IPS-20b (cell line): Measurements from ENCODE around the gene VEZF1.

ENCODE experiments used
- H3K27ac ChIP-seq: one replicate; pipeline ENCODE4 v1.5.1; 2013; ENCODE audit warnings: low read length
- H3K27me3 ChIP-seq: 2 replicates; pipeline ENCODE4 v1.6.1; 2013; ENCODE audit warnings: mild to moderate bottlenecking, low read length, inconsistent platforms; ENCODE audit not compliant: insufficient read depth
- H3K36me3 ChIP-seq: 2 replicates; pipeline ENCODE4 v1.6.1; 2013; ENCODE audit warnings: low read depth, mild to moderate bottlenecking, inconsistent platforms, low read length, moderate library complexity; ENCODE audit not compliant: insufficient read depth
- H3K4me1 ChIP-seq: 2 replicates; pipeline ENCODE4 v1.6.1; 2013; ENCODE audit warnings: mild to moderate bottlenecking, control low read depth, inconsistent platforms, low read length, moderate library complexity; ENCODE audit not compliant: insufficient read depth
- H3K4me3 ChIP-seq: 2 replicates; pipeline ENCODE4 v1.5.1; 2013; ENCODE audit warnings: mild to moderate bottlenecking, low read length, inconsistent platforms
- H3K9ac ChIP-seq: 2 replicates; pipeline ENCODE4 v1.6.1; 2013; ENCODE audit warnings: low read depth, mild to moderate bottlenecking, inconsistent platforms, low read length, moderate library complexity
- H3K9me3 ChIP-seq: 2 replicates; pipeline ENCODE4 v1.6.1; 2013; ENCODE audit warnings: mild to moderate bottlenecking, low read depth, low read length, inconsistent platforms; ENCODE audit not compliant: insufficient read depth

Gene VEZF1

DNA sequence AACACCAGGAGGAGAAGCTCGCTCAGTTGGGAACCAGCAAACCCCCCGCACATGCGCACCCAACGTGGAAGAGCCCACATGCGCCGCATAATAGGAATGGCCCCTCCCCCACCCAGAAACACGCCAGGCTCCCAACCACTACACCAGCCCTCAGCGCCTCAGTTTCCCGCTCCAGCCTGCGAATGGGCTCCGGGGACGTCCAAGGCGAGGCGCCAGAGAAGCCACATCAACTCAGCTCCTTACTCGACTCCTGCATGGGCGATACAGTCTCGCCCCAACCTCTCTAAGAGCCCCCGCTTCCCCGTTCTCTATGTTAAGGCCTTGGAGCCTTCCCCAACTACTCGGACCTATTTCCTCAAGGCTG is 18.5 kb upstream of the VEZF1 start:
- peak overlapping the region; percentile 94 for H3K4me3 ChIP-seq
- H3K36me3 ChIP-seq: peaks cover 46% of the 10 kb centered on the region

DNA sequence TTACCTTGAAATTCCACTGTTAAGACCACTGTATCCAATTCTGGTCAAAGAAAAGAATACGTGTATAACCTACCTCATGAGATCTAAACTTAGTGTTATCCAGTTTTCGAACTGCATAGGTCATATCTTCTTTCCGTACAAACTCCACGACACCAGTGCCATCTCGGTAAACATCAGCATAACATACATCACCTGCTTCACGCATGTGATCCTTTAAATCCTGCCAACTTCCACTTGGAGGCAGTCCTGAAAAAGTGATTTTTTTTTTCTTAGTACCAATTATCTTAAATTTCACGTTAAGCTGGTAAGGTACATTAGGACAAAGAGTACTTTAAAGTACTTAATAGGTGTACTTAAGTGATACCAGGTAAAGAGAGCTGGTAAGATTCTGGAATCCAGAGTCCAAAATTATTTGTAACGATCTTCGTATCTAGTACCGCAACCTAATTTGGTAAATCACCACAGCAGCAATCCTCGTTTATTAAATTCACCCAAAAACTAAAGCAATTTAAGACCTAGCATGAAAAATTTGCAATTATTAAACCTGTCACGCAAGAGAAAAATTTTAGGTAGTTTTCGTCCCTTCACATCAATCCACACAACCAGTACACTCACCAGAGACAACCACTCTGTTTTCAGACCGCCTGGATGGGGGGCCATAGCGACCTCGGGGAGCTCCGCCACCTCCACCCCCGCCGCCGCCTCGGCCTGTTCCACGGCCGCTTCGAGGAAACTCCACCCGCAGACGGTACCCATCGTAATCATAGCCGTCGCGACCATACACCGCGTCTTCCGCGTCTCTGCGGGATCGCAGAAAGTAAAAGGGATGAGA is 17.9 kb upstream of the VEZF1 start:
- Histone ChIP-seq H3K4me1 (peaks cover 17% of the 10 kb centered on the region), H3K9ac (peak overlapping the region; percentile 100), H3K27ac (peak overlapping the region; percentile 99), H3K27me3 (no peaks in the 10 kb centered on the region), H3K36me3 (peaks cover 52% of the 10 kb centered on the region), H3K9me3 (no peaks in the 10 kb centered on the region), H3K4me3 (peak overlapping the region; percentile 94)

More for the DNA sequence above, 18.5 kb upstream of the VEZF1 start:
- Histone ChIP-seq H3K27ac (peak overlapping the region; percentile 99), H3K9ac (peak overlapping the region; percentile 100), H3K27me3 (no peaks in the 10 kb centered on the region), H3K4me1 (peaks cover 17% of the 10 kb centered on the region), H3K9me3 (no peaks in the 10 kb centered on the region)

DNA sequence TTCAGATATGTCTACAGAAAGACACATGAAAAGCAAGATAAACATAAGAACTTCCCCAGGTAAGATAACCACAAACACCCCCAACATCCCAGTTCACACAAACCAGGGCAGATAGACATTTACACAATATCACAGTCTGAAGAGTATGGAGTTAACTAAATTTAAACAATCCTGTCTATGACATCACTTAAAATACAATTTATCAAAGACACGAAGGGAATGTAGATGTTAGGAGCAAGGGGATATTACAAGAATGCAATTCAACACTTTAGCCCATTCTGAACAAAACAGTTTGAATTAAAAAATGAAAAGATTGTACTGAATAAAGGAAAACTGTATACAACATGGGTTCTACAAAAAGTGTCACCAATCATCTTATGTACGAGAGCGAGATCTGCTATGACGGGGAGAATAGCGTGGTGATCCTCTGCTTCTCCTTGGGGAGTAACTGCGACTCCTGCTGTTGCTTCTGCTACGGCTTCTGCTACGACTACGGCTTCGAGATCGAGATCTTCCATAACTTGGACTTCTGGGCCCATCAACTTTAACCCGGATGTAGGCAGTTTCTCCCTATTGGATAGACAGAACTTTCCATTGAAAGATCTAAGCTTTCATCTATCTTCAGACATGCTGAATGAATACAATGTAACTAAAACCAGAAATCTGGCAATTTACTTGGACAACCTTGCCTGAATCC is 17.1 kb upstream of the VEZF1 start:
- H3K36me3 ChIP-seq: peaks cover 60% of the 10 kb centered on the region

DNA sequence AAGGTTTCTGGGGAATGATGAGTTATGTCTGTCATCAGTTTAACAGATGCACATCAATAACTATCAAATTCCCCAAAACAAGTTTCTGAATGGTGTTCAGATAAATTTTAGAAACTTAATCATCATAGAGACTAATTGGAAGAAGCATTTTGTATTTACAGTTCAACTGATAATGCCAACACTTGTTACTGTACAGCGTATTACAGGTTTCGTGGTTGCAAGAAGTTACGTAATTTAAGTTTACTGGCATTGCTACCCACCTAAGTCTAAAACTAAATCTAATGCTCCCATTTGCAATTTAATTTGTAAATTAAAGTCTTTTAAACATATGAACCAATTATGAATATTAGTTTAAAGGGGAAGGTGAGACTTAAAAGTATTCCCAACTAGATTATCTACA is 16.0 kb upstream of the VEZF1 start:
- Histone ChIP-seq H3K27me3 (no peaks in the 10 kb centered on the region), H3K4me1 (peaks cover 17% of the 10 kb centered on the region), H3K4me3 (peak overlapping the region; percentile 94), H3K36me3 (peaks cover 71% of the 10 kb centered on the region), H3K9me3 (no peaks in the 10 kb centered on the region), H3K9ac (peak overlapping the region; percentile 100; the same call in 1 of the 2 replicates), H3K27ac (no peak overlapping the region)

More for the DNA sequence above, 17.1 kb upstream of the VEZF1 start:
- Histone ChIP-seq H3K27ac (no peak overlapping the region), H3K9ac (peak overlapping the region; percentile 100; the same call in 1 of the 2 replicates), H3K4me1 (peaks cover 17% of the 10 kb centered on the region), H3K27me3 (no peaks in the 10 kb centered on the region), H3K9me3 (no peaks in the 10 kb centered on the region), H3K4me3 (peak overlapping the region; percentile 94)

DNA sequence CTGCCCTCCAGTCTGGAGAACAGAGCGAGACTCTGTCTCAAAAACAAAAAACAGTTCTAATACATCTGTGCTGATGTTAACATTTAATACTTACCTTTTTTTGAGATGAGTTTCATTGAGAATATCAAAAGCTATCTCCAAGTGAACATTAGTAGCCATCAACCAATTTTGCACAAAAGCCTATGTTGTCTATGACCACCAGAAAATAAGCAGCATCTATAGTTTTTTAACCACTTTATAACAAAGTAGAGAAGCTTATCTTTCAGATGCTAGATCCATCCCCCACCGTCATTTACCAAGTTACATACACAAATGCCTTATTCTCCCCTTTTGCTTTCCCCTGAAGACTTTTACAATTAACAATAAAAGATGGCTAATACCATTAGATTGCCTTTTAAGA is 14.9 kb upstream of the VEZF1 start:
- peaks cover 82% of the 10 kb centered on the region for H3K36me3 ChIP-seq
- peak overlapping the region; percentile 94; the same call in 1 of the 2 replicates for H3K4me3 ChIP-seq
- H3K27me3 ChIP-seq: no peaks in the 10 kb centered on the region
- H3K4me1 ChIP-seq: peaks cover 17% of the 10 kb centered on the region
- H3K9ac ChIP-seq: no peak overlapping the region
- no peak overlapping the region for H3K27ac ChIP-seq
- no peaks in the 10 kb centered on the region for H3K9me3 ChIP-seq

DNA sequence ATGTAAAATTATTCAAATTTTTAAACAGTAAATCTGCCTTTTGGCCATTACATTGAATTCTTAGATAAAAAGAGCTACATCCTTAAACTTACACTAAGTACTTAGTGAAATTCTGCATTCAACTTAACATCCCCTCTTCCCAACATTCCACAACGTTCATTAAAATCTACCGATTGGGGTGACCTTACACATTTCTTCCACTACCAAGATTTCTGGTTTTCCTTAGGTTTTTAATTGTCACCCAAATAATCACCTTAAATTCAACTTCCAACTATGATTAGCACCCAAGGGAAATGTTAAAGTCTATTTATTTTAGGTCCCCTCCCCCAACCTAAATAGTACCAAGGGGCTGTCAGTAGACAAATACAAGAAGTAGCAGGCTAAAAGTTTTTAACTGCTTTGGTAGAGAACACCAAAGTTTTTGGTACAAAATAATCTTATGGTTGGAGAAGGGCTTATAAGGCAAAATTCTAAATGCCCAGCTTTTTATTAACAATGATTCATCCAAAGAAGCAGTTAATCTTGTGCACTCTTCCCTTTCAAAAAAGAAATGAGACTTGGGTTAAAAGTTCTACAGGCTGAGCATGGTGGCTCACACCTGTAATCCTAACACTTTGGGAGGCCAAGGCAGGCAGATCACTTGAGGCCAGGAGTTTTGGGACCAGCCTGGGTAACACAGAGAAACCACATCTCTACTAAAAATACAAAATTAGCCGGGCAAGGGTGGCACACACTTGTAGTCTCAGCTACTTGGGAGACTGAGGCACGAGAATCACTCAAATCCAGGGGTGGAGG is 14.3 kb upstream of the VEZF1 start:
- no peak overlapping the region for H3K9ac ChIP-seq
- no peak overlapping the region for H3K27ac ChIP-seq
- H3K36me3 ChIP-seq: peaks cover 88% of the 10 kb centered on the region
- no peak overlapping the region for H3K4me3 ChIP-seq
- no peaks in the 10 kb centered on the region for H3K9me3 ChIP-seq
- H3K27me3 ChIP-seq: no peaks in the 10 kb centered on the region
- H3K4me1 ChIP-seq: peaks cover 17% of the 10 kb centered on the region

DNA sequence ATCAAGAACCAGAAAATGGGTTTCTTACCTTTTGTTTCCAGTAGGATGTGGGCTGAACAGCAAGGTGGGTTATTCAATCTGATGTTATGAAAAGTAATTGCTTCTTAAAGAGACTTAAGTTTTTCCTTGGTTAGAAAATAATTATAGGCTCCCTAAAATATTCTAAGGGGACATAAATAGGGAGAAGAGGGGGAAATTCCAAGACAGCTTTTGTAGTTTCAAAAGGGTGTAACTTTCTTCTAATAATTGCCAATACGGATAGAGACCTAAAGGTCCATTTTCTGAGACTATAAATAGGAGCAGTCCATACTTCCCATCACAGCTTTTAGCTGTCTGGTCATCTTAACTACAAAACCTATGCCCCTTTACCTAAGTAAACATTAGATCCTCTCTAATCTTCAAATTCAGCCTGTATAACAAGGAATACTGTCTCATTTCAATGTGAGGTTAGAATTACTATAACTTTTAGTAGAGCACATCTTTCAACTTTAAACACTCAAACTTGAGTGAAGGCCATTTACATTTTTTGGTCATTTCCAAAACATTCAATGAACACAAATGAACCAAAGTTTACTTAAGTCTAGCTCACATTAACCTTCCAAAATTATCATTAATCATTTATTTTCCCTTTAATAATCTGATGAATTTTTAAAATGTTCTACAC is 13.5 kb upstream of the VEZF1 start:
- Histone ChIP-seq H3K4me3 (no peak overlapping the region), H3K27me3 (no peaks in the 10 kb centered on the region), H3K9ac (no peak overlapping the region), H3K36me3 (peaks cover 92% of the 10 kb centered on the region), H3K27ac (no peak overlapping the region), H3K9me3 (no peaks in the 10 kb centered on the region), H3K4me1 (peaks cover 17% of the 10 kb centered on the region)

DNA sequence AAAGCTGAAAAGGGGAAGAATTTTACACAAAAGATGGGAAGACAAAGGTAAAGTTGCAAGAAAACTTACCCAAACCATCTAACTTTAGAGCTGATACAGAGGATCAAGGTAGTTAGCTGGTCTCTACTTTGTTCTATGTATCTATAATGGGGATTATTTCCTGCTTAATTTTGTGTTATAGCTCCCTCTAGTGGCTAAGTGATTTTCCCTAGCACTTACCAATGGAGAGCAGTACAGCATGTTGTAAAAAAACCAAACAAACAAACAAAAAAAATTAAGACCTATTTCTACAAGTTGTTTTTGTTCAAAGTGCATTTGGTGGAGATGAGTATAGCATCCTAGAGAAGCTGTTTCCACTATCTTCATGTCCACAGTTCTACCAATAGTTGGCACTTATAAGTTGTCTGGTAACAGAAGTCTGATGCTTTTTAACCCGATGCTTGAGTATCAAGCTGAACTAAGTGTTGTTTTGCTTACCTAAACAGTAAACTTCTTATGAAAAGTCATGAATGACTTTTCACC is 11.5 kb upstream of the VEZF1 start:
- Histone ChIP-seq H3K4me1 (peaks cover 9% of the 10 kb centered on the region; the same call in 1 of the 2 replicates), H3K9ac (no peak overlapping the region), H3K27ac (no peak overlapping the region), H3K27me3 (no peaks in the 10 kb centered on the region), H3K36me3 (peaks cover 76% of the 10 kb centered on the region), H3K9me3 (no peaks in the 10 kb centered on the region), H3K4me3 (no peak overlapping the region)

DNA sequence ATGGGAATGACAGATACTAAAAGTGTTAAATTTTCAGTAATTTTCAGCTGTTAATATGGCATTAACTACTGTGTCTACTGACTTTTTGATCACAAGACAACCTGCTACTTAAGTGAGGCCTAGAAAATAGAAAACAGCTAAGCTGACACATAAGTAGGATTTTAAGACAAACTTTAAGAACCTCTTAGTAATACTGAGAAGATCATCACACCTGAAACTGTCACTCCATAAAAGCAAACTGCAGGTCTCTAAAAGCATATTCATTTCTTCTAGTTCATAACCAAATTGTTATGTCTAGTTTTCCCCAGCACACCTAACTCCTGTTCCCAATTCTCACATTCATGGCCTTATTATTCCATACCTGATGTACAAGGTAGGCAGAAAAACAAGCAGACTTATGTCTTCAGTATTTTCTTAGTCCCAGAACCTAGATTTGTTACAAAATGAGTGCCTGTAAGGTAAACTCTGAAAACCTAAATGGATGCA is 11.0 kb upstream of the VEZF1 start:
- Histone ChIP-seq H3K9me3 (no peaks in the 10 kb centered on the region), H3K27me3 (no peaks in the 10 kb centered on the region), H3K4me3 (no peak overlapping the region), H3K9ac (no peak overlapping the region), H3K27ac (no peak overlapping the region), H3K36me3 (peaks cover 71% of the 10 kb centered on the region), H3K4me1 (peaks cover 4% of the 10 kb centered on the region; the same call in 1 of the 2 replicates)

DNA sequence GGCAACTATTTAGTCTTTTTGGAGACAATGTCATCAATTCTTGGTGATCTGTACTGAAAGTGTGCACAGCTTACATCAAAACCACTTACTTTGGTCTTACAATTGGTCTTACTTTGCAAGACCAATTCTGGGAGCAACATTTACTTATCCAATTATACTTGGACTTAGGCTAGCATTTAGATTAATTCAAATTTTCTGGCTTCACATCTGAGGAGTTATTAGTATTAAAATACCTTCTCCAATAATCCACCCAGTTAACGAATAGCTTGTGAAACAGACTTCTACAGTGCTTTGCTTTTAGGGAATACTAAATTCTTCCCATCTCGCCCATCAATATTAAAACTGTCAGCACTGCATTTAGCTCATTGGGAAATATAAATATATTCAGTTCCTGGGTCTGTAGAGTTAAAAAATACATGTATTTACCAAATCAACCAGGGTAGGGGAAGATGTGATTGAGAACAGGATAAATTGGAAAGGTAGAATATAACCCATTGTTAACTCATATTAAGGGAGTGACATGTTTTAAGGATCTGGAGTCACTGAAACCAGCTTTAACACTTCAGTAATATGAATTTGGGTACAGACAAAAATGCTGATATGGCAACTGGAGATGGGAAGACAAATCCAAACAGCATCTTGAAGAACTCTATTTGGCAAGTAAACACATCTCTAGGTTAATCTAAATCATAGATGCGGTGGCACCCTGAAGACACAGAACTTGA is 9.2 kb upstream of the VEZF1 start:
- peaks cover 3% of the 10 kb centered on the region; the same call in 1 of the 2 replicates for H3K4me1 ChIP-seq
- no peak overlapping the region for H3K4me3 ChIP-seq
- no peaks in the 10 kb centered on the region for H3K27me3 ChIP-seq
- no peak overlapping the region for H3K9ac ChIP-seq
- peaks cover 52% of the 10 kb centered on the region for H3K36me3 ChIP-seq
- H3K9me3 ChIP-seq: no peaks in the 10 kb centered on the region
- no peak overlapping the region for H3K27ac ChIP-seq
